ENCODE measurements around the gene RASA3. TPM values are rescaled to one million over a fixed set of nuclear protein-coding genes. Genes with fewer than 3 reads are reported as not detected.

RASA3 gene
- total RNA-seq, 2 experiments from 2014 or later = 3.6 to 17.9 TPM

GRCh38 chr13:114173745-114174144, 41.3 kb upstream of the RASA3 start:
- Histone ChIP-seq H3K9me3 (ENCODE audit: low read length) (no peaks in the 10 kb centered on the region), H2AFZ (ENCODE audit: low read length) (no peak overlapping the region), H3K36me3 (ENCODE audit: insufficient read depth, low read length) (no peaks in the 10 kb centered on the region), H3K27ac (ENCODE audit: low read depth, low read length, poor library complexity, severe bottlenecking) (no peak overlapping the region), H3K79me2 (ENCODE audit: insufficient read depth, low read depth, low read length) (no peaks in the 10 kb centered on the region), H3K4me2 (ENCODE audit: low read length) (no peak overlapping the region), H3K4me3 (ENCODE audit: low read depth, low read length, poor library complexity, severe bottlenecking) (no peak overlapping the region), H3K9me2 (ENCODE audit: insufficient read depth, low read length) (no peaks in the 10 kb centered on the region), H3K4me1 (ENCODE audit: insufficient read depth, low read length, poor library complexity, severe bottlenecking) (no peaks in the 10 kb centered on the region), H4K20me1 (ENCODE audit: insufficient read depth, low read length) (no peaks in the 10 kb centered on the region)
- no peak for DNase-seq (ENCODE audit: low spot score)
- CTCF ChIA-PET (ENCODE audit: unreplicated experiment) = no interaction called here
- intact Hi-C loops (cut with micrococcal nuclease; ENCODE audit: unreplicated experiment) = no loop called here
- TF ChIP-seq EZH2phosphoT487 (IDR thresholded peaks at IDR 0.05; ENCODE audit: borderline replicate concordance, low read depth, low read length) = no peak
- no peak for TF ChIP-seq CTCF (conservative IDR thresholded peaks at IDR 0.05; ENCODE audit: low read length)
- no TSS peak for BruUV-seq (replicated peaks)
- POLR2A ChIA-PET = no interaction called here

- Histone ChIP-seq H3K9me2 (ENCODE audit: insufficient read depth, low read length) (no peaks in the 10 kb centered on the region), H3K27ac (ENCODE audit: low read depth, low read length, poor library complexity, severe bottlenecking) (no peak overlapping the region), H3K4me2 (ENCODE audit: low read length) (no peak overlapping the region), H2AFZ (ENCODE audit: low read length) (no peak overlapping the region), H3K79me2 (ENCODE audit: insufficient read depth, low read depth, low read length) (no peaks in the 10 kb centered on the region), H3K9me3 (ENCODE audit: low read length) (no peaks in the 10 kb centered on the region), H4K20me1 (ENCODE audit: insufficient read depth, low read length) (no peaks in the 10 kb centered on the region), H3K36me3 (ENCODE audit: insufficient read depth, low read length) (no peaks in the 10 kb centered on the region), H3K4me1 (ENCODE audit: insufficient read depth, low read length, poor library complexity, severe bottlenecking) (no peaks in the 10 kb centered on the region), H3K4me3 (ENCODE audit: low read depth, low read length, poor library complexity, severe bottlenecking) (no peak overlapping the region)
- ChIA-PET CTCF (ENCODE audit: unreplicated experiment) (no interaction called here), POLR2A (no interaction called here)
- TF ChIP-seq EZH2phosphoT487 (IDR thresholded peaks at IDR 0.05; ENCODE audit: borderline replicate concordance, low read depth, low read length) (no peak), CTCF (conservative IDR thresholded peaks at IDR 0.05; ENCODE audit: low read length) (no peak)
- DNase-seq (ENCODE audit: low spot score) = no peak
- intact Hi-C loops (cut with micrococcal nuclease; ENCODE audit: unreplicated experiment) = no loop called here
- BruUV-seq (replicated peaks) = no TSS peak
Measured at GRCh38 chr13:114173272-114173671, 40.8 kb upstream of the RASA3 start.

GRCh38 chr13:114167885-114168284, 35.5 kb upstream of the RASA3 start:
- Histone ChIP-seq H2AFZ (ENCODE audit: low read length) (no peak overlapping the region), H3K4me2 (ENCODE audit: low read length) (no peak overlapping the region), H4K20me1 (ENCODE audit: insufficient read depth, low read length) (no peaks in the 10 kb centered on the region), H3K9me3 (ENCODE audit: low read length) (no peaks in the 10 kb centered on the region), H3K27ac (ENCODE audit: low read depth, low read length, poor library complexity, severe bottlenecking) (no peak overlapping the region), H3K9me2 (ENCODE audit: insufficient read depth, low read length) (no peaks in the 10 kb centered on the region), H3K4me3 (ENCODE audit: low read depth, low read length, poor library complexity, severe bottlenecking) (no peak overlapping the region), H3K4me1 (ENCODE audit: insufficient read depth, low read length, poor library complexity, severe bottlenecking) (no peaks in the 10 kb centered on the region), H3K36me3 (ENCODE audit: insufficient read depth, low read length) (no peaks in the 10 kb centered on the region), H3K79me2 (ENCODE audit: insufficient read depth, low read depth, low read length) (no peaks in the 10 kb centered on the region)
- CTCF ChIA-PET (ENCODE audit: unreplicated experiment) = no interaction called here
- TF ChIP-seq EZH2phosphoT487 (IDR thresholded peaks at IDR 0.05; ENCODE audit: borderline replicate concordance, low read depth, low read length) (no peak), CTCF (conservative IDR thresholded peaks at IDR 0.05; ENCODE audit: low read length) (no peak)
- intact Hi-C loops (cut with micrococcal nuclease; ENCODE audit: unreplicated experiment) = no loop called here
- no peak for DNase-seq (ENCODE audit: low spot score)
- no TSS peak for BruUV-seq (replicated peaks)
- POLR2A ChIA-PET = no interaction called here
